Upper lobe of left lung (tissue), 6 donors: ENCODE results near the gene ARHGAP10. TPM values are rescaled to one million over a fixed set of nuclear protein-coding genes. Genes with fewer than 3 reads are reported as not detected.
A peak's percentile ranks its signal among the peaks of the same experiment; 100 is the strongest.

ENCODE experiments used
- ATAC-seq, 2 donors: fragments of 200-7000 bp; cut with Tn5 transposase; one replicate each; pipeline ENCODE4 v1.9.1; 2022; ENCODE audit warnings: mild to moderate bottlenecking in 2 of 2, moderate library complexity in 2 of 2; ENCODE audit not compliant: low FRiP score in 2 of 2
- DNase-seq, 2 donors: peaks; one replicate each; pipeline ENCODE4 v3.0.0-alpha.2; 2019 to 2020
- H3K27ac ChIP-seq, 4 donors: fragments of 200-600 bp; sonication (generic); one replicate each; pipeline ENCODE4 v1.5.1; 2016 to 2019
- H3K27me3 ChIP-seq, 4 donors: fragments of 200-600 bp; sonication (generic); one replicate each; pipeline ENCODE4 v1.5.1; 2017 to 2019
- H3K36me3 ChIP-seq, 4 donors: fragments of 200-600 bp; sonication (generic); one replicate each; pipeline ENCODE4 v1.5.1; 2016 to 2019
- H3K4me1 ChIP-seq, 4 donors: fragments of 200-600 bp; sonication (generic); one replicate each; pipeline ENCODE4 v1.5.1; 2018 to 2019
- H3K4me3 ChIP-seq, 4 donors: fragments of 200-600 bp; sonication (generic); one replicate each; pipeline ENCODE4 v1.5.1; 2017 to 2019; ENCODE audit warnings: mild to moderate bottlenecking in 2 of 4, moderate library complexity in 1 of 4
- H3K9me3 ChIP-seq, 4 donors: fragments of 200-600 bp; sonication (generic); one replicate each; pipeline ENCODE4 v1.5.1; 2018 to 2019
- CTCF ChIP-seq, 6 experiments: fragments of 450-650 bp in 4 of 6; fragments of 200-600 bp in 2 of 6; sonication (generic) in 2 of 6; IDR thresholded peaks; one replicate each; pipeline ENCODE4 v1.5.1; 2016 to 2019; ENCODE audit warnings: antibody characterized with exemption in 6 of 6
- EP300 ChIP-seq, 4 donors: sonication (generic); formaldehyde crosslinking; IDR thresholded peaks; one replicate each; pipeline ENCODE4 v1.5.1; 2017; ENCODE audit warnings: antibody characterized with exemption in 4 of 4, control low read depth in 2 of 4
- POLR2A ChIP-seq, 4 donors: fragments of 450-650 bp; IDR thresholded peaks; one replicate each; pipeline ENCODE4 v1.5.1; 2016 to 2017; ENCODE audit warnings: antibody characterized with exemption in 4 of 4, mild to moderate bottlenecking in 2 of 4
- POLR2AphosphoS5 ChIP-seq, 2 donors: sonication (generic); formaldehyde crosslinking; IDR thresholded peaks; one replicate each; pipeline ENCODE4 v1.5.1; 2017; ENCODE audit warnings: antibody characterized with exemption in 2 of 2
- WGBS, 2 donors: methylation state at CpG; one replicate each; pipeline ENCODE4 v1.1.5; 2017 to 2018; 5-methylcytosine and 5-hydroxymethylcytosine counted together
- total RNA-seq, 6 donors: library from RNA; depleted of rRNA in 4 of 6; stranded (reverse); fragments of >200 nt in 4 of 6; gene quantifications; one replicate each; pipeline versions ENCODE4 v1.1.0 to v1.2.1, GENCODE V29; 2016 to 2021
- donor health status: DM: no; HTN: no; CAD: no; lungs with moderate emphysema.
- donor health status: DM: no; HTN: yes; CAD: no; lungs with severe emphysema.

Gene ARHGAP10
- total RNA-seq, 6 donors from 2014 or later: 25.9 to 47.1 (median 29.5) TPM

- H3K9me3 ChIP-seq: no peaks in the 10 kb centered on the region
- no peak for ATAC-seq
- H3K4me3 ChIP-seq: no peak overlapping the region
- no peak for DNase-seq
- peak overlapping the region in 1 of 4 donors; percentile 21 for H3K27ac ChIP-seq
- H3K27me3 ChIP-seq: no peaks in the 10 kb centered on the region
- WGBS, 2 donors: 83 to 89% methylated on average over 5 of the region's 5 CpGs
- no peak for TF ChIP-seq CTCF (IDR thresholded peaks at IDR 0.05)
- no peak for TF ChIP-seq POLR2AphosphoS5 (IDR thresholded peaks at IDR 0.05)
- TF ChIP-seq EP300 (IDR thresholded peaks at IDR 0.05): no peak
- no peak for TF ChIP-seq POLR2A (IDR thresholded peaks at IDR 0.05)
- H3K36me3 ChIP-seq: no peaks in the 10 kb centered on the region
- H3K4me1 ChIP-seq: peaks cover 34 to 56% (median 46%) of the 10 kb centered on the region in 4 donors
These were observed 94.4 kb downstream of the ARHGAP10 start for GRCh38 chr4:147826288-147826646.

GRCh38 chr4:147828331-147828905 is 96.5 kb downstream of the ARHGAP10 start:
- H3K27ac ChIP-seq: peak overlapping the region in 3 of 4 donors; percentile 46 to 83 (median 73)
- WGBS, 2 donors: 58 to 67% methylated on average over 3 of the region's 3 CpGs
- TF ChIP-seq POLR2A (IDR thresholded peaks at IDR 0.05) (no peak), CTCF (IDR thresholded peaks at IDR 0.05) (no peak), EP300 (IDR thresholded peaks at IDR 0.05) (no peak), POLR2AphosphoS5 (IDR thresholded peaks at IDR 0.05) (no peak)

GRCh38 chr4:147829401-147830101 is 97.7 kb downstream of the ARHGAP10 start:
- DNase-seq (no peak), ATAC-seq (no peak)
- Histone ChIP-seq H3K4me1 (peaks cover 25 to 48% (median 36%) of the 10 kb centered on the region in 4 donors), H3K9me3 (no peaks in the 10 kb centered on the region), H3K27me3 (no peaks in the 10 kb centered on the region), H3K4me3 (no peak overlapping the region), H3K36me3 (no peaks in the 10 kb centered on the region), H3K27ac (peak overlapping the region; percentile 54 to 83 (median 66))
- 62 to 65% methylated on average over 13 of the region's 13 CpGs for WGBS, 2 donors
- peak in 1 of 2 donors; percentile 30 for TF ChIP-seq POLR2AphosphoS5 (IDR thresholded peaks at IDR 0.05)
- TF ChIP-seq EP300 (IDR thresholded peaks at IDR 0.05): peak in 2 of 4 donors; percentile 36 to 72
- TF ChIP-seq CTCF (IDR thresholded peaks at IDR 0.05): no peak
- TF ChIP-seq POLR2A (IDR thresholded peaks at IDR 0.05): no peak

More at GRCh38 chr4:147828331-147828905, 96.5 kb downstream of the ARHGAP10 start:
- no peak for DNase-seq
- Histone ChIP-seq H3K9me3 (no peaks in the 10 kb centered on the region), H3K4me3 (no peak overlapping the region), H3K36me3 (no peaks in the 10 kb centered on the region), H3K27me3 (no peaks in the 10 kb centered on the region), H3K4me1 (peaks cover 25 to 48% (median 37%) of the 10 kb centered on the region in 4 donors)
- no peak for ATAC-seq

- Histone ChIP-seq H3K4me3 (no peak overlapping the region), H3K9me3 (no peaks in the 10 kb centered on the region), H3K27me3 (no peaks in the 10 kb centered on the region), H3K36me3 (no peaks in the 10 kb centered on the region), H3K27ac (peak overlapping the region; percentile 54 to 83 (median 66)), H3K4me1 (peaks cover 25 to 48% (median 33%) of the 10 kb centered on the region in 4 donors)
- WGBS, 2 donors: 83 to 91% methylated on average over 3 of the region's 3 CpGs
- ATAC-seq (no peak), DNase-seq (no peak)
- no peak for TF ChIP-seq EP300 (IDR thresholded peaks at IDR 0.05)
- TF ChIP-seq CTCF (IDR thresholded peaks at IDR 0.05): no peak
- no peak for TF ChIP-seq POLR2A (IDR thresholded peaks at IDR 0.05)
These were observed 98.2 kb downstream of the ARHGAP10 start for GRCh38 chr4:147830102-147830463.
